NCI-H2196 treated with DMSO at 0.1 percent for 48 hours (cell line): ENCODE measurements around the gene RFC1.
"Not testable (repeated sequence)": the region's sequence is repeated elsewhere in the genome, so short reads cannot be mapped to it uniquely, and the experiment has no call there.

Experiments used
- DNase-seq: peaks from one replicate; lab custom pipeline; 2025; ENCODE audit not compliant: unreplicated experiment; lab: John Stamatoyannopoulos, UW

Gene RFC1

DNA sequence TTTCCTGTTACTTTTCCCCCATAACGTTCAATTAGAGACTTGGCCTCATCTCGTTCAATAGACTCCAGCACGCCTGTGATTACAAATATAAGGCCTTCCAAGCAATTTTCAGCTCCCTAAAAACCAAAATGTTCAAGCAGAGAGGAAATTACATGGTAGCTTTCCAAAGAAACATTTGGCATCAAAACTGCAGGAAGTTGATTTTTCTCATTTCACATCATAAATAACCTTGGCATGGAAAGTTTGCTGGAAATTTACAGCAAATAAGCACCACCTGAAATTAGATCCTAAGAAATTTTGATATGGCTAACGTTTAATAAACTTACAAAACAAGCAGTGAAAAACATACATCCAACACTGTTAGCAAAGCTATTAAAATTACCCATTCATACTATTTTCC, 53.3 kb downstream of the RFC1 start:
- no peak for DNase-seq

DNA sequence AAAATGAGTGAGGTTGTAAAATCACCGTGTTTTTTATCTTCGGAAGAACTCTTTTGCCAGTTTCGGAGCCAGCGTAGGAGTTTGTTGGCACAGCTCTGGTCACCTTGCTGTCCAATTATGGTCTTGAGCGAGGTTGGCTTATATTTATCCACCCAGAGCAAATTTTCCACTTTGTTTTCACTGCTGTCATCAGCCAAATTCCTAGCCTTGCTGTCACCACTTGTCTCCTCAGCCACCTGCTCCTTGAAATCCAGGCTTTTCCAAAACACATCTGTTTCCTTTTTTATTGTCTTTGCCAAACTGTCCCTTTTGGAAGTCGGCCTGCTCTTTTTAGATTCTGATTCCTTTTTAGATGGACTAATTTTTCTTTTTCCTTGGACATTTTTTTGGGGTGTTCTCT, 57.6 kb downstream of the RFC1 start:
- peak; percentile 37 for DNase-seq

DNA sequence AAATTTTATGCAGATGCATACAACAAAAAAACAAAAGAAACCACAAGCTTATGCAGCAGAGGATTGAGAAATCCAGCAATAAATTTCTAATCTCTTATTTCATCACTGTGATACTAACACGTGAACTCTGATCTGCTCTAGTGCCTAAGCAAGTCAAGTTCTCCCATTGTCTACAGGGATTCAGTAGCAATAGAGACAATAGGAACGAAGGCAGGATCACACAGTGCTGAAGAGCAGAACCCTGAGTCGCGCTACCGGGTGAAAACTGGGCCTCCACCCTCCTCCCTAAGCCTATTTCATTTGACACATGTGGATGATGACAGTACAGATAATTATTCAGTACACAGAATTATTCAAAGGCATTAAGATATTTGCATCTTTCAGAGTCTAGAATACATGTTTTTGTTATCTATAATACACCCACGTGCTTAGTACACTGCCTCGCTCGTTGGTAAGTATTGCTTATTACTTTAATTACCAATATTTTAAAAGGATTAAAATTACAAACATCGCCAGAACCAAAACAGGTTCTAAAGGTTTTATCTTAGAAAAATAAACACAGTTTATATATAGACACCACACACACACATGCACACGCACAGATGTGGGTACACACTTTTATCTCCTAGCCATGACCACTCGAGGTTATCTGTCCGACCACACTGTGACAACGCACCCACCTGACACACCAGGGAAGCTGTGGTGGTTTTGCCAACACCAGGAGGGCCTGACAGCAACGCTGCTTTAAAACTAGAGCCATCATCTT, 60.1 kb downstream of the RFC1 start:
- no peak for DNase-seq

DNA sequence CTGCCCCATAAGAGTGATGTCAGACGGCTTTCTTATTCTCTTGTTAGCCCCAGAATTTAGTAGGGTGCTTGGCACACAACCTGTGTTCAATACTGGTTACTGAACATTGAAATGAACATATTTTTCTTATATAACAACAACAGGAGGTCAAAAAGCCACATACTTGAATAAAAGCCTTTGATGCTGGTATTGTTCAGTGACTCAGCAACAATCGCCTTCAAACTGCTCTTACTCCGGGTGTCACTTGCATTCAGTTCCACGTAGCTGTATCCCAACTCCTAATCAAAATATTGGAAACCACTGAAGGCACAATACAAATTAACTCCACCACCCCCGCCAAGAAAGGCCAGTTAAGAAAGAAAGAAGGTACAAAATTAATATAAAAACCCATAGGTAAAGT, 61.5 kb downstream of the RFC1 start:
- no peak for DNase-seq

DNA sequence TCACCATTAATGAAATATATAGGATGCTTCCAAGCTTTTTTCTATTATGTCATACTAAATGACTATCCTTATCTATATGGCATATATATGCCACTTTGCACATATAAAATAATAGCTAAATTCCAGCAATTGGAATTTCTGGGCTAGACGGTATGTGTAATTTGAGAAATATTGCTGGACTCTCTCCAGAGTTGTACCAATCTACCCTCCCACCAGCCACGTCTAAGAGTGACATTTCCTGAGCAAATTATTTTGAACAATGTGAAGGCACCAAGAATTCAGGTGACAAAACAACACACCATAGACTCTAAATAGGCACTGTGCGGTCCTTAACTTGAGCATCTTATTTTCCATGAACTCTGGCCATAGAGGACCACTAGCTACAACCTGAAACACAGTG, 62.3 kb downstream of the RFC1 start:
- no peak for DNase-seq

DNA sequence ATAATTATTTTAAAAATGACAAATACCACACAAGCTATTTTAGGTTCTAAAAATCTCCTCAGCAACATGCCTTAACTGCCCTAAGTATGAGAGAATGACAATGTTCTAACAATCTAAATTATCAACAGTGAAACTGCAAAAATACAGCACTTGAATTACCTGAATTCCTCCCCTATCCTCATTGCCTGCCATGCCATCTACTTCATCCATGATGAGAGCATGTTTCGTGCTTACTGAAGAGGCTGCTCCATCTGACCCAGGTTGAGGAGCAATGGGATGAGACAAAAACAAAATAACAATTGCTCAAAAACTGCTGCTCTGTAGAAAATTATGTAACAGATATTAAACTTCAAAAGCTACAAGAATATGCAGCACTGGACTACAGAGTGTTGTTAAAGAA, 63.3 kb downstream of the RFC1 start:
- DNase-seq: no peak

DNA sequence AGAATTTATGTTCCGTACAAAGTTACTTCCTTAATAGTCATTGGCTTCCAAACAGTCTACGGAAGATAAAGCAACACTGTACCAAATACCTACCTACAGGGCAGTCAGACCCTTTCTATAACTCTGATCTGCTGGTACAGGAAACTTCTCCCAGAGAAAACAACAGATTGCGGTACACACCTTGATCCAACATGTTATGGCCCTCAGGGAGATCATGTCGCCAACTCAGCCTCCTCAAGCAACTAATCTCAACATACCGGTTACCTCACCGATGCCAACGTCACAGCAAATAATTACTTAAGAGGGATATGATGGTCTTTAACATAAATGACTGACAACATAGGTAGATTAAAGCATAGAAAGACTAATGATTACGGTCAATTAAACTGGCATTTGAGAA, 70.4 kb downstream of the RFC1 start:
- DNase-seq: no peak

DNA sequence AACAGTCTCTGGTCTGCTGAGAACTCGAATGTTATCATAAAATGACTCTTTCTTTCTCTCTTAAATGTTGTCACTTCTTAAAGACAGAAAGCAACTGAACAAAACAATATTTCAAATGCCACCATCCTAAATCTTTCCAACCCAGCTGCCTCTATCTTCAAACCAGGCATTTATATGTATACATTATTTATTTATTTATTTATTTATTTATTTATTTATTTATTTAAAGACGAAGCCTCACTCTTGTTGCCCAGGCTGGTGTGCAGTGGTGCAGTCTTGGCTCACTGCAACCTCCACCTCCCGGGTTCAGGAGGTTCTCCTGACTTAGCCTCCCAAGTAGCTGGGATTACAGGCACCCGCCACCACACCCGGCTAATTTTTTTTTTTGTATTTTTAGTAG, 73.7 kb downstream of the RFC1 start:
- DNase-seq: not testable (repeated sequence)

DNA sequence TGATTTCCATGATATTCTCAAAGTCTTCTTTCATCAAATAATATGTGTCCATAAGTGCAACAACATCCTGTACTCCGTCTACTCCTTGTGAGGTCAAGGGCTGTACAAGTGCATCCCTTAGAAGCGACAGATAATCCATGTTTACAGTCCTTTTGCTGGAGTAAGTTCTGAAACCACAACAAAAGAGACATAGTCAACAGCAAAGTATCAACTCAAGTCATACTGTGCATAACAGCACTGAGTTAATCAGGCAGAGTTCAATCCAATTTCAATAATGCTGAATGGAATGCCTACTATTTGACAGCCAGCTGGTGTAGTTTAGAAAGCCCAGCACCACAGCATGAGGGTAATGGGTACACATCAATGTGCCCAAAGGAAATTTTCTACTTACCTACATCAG, 74.5 kb downstream of the RFC1 start:
- no peak for DNase-seq

DNA sequence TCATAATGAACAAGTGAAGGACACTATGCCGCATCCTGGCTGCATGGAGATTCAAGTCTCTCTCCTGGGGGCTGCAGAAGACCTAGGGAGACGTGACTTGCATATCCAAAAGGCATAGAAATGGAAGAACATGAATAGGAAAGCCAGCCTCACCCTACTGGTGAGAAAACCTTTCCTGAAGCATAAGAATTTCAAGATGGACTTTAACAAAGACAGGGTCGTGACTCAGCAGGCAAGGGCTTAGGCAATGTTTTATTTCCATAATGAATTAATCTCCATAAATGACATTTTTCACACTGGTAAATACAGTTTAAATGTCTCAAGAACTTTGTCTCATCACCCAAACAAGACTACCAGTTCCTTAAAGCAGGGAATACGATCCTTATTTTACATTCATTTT, 78.9 kb downstream of the RFC1 start:
- DNase-seq: no peak

DNA sequence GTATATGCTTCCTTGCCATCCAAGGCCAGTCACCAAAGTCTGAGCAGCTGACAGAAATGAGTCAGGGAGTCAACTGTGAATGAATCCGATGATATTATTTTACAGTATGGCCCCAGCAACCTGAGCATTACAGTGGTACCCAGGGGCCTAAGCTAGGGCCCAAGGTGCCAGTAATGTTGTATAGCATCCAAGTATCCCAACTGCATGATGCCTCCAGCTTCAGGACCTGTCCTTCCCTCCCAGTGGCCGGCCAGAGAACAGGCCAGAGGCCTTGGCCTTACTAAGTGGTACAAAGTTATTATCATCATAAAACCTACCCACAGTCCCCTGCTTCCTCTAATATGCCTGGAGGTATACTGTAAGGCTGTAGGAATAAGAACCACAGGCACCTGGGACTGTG, 79.9 kb downstream of the RFC1 start:
- DNase-seq: no peak

DNA sequence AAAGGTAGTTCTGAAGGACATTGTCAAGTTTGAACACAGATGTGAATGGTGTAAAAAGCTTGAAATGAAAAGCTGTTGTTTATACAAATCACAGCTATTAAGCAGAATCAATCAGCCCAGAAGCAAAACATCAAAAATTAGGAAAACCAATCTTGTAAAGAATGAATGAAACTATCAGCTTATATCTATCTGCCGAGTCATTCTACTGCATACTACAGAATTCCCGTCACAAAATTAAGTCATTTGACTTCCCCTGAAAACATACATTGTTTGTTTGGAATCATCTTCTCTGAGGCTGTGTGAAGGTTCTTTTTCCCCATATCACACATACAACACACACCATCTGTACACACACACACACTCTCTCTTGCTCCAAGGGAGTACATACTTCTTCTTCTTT, 80.3 kb downstream of the RFC1 start:
- DNase-seq: no peak

DNA sequence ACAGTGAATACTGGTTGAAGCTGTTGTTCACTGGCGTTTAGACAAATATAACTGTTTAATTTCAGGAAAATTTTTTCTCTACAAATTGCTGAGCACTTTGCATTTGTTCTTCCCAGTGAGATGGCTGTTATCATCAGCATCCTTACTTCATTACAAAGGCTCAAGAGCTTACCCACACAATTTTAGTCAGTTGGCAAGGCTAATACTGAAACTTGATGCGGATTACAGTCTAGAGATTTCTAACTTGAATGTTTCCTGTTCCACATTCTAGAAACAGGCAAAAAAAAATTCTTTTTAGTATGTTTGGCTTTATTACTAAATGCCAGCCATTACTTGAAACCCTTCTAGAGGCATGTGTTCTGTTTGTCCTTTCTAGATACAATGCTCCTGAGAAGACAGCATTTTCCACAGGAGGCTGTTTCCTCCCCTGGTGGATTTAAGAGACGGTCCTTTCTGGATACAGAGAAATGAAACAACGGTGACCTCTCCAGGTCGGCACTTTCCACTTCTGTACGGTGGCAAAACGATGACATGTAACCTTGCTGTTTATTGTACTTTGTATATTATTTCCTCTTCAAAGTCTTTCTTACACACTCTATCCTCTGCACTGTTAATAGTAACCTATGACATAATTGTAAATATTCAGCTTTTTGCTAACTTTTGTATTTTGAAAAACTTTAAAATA, 80.9 kb downstream of the RFC1 start:
- DNase-seq: no peak

DNA sequence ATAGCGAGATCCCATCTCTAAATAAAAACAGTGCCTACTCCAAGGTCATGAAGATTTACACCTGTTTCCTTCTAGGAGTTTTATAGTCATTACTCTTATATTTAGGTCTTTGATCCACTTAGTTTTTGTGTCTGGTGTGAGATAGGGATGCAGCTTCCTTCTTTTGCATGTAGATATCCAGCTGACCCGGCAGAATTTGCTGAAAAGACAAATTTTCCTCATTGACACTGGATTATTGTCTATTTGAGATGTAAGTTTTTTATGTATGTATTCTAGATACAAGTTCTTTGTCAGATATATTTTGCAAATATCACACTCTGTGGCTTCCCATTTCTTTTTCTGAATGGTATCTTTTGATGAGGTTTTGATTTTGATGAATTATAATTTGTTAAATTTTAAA, 85.4 kb downstream of the RFC1 start:
- DNase-seq: no peak

DNA sequence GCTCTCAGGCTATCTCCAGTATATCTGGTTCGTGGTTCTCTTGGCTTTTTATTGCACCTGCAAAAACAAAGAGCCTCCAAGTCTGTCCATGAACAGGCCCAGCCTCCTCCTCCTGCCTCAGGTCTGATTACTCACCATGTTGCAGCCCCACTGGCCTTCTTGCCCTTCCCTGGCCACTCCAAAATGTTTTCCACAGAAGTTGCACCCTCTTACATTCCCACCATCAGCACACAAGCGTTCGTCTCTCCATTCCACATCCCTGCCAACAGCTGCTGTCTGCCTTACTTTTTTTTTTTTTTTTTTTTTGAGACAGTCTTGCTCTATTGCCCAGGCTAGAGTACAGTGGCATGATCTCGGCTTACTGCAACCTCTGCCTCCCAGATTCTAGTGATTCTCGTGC, 86.7 kb downstream of the RFC1 start:
- DNase-seq: no peak

DNA sequence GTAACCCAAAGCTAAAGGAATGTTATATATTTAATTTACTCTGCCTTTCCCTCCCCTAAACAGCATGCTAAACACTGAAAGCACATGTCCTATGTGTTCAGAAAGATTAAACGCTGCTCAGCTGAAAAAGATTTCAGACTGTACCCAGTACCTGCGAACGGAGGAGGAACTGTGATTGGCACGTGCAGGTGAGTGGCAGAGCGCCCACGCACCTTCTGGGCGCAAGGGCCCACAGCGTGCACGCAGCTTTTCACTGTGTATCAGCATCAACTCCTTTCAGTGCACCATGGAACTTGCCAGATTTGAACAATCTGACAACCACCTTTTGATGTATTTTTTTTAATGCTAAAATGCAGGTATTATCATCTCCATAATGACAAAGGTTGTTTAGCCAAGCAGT, 87.7 kb downstream of the RFC1 start:
- no peak for DNase-seq

DNA sequence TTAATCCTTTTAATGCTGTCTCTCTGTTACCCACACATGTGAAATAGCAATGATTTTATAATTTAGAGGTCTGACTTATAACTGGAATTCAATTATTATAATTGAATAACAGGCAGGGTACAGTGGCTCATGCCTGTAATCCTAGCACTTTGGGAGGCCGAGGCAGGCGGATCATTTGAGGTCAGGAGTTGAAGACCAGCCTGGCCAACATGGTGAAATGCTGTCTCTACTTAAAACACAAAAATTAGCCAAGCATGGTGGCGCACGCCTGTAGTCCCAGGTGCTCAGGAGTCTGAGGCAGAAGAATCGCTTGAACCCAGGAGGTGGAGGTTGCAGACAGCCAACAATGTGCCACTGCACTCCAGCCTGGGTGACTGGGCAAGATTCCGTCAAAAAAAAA, 88.5 kb downstream of the RFC1 start:
- not testable (repeated sequence) for DNase-seq

DNA sequence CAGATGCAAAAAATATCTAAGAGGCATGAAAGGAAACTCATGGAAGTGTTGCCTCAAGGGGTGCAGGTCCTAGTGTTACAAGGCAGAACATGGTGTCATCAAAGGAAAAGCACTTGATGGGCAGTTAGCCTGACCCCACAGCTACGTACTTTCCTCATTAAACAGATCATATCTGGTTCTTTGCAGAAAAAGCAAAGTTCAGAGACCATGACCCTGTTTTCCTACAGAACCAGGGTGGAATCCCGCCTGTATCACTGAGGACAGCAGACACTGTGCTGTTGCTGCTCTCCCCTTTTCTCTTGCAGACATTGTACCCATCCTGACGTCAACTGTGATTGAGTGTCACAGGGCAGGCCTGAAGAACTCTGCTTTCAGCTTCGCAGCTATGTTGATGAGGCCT, 91.7 kb downstream of the RFC1 start:
- no peak for DNase-seq

DNA sequence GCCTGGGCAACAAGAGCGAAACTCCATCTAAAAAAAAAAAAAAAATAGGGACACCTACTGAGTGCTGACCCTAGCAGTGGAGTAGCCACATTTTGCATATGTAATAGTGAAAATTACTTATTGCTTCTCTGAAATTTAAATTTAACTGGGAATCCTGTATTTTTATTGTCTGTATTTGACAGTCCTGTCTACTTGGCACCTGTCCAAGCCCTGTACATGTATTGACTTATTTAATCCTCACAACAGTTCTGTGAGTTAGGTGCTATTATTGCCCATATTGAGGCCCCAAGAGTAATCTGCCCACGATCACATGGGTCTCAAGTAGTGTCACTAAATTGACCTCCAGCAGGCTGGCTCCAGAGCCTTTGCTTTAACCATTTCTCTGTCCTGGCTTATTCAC, 102.3 kb downstream of the RFC1 start:
- no peak for DNase-seq

DNA sequence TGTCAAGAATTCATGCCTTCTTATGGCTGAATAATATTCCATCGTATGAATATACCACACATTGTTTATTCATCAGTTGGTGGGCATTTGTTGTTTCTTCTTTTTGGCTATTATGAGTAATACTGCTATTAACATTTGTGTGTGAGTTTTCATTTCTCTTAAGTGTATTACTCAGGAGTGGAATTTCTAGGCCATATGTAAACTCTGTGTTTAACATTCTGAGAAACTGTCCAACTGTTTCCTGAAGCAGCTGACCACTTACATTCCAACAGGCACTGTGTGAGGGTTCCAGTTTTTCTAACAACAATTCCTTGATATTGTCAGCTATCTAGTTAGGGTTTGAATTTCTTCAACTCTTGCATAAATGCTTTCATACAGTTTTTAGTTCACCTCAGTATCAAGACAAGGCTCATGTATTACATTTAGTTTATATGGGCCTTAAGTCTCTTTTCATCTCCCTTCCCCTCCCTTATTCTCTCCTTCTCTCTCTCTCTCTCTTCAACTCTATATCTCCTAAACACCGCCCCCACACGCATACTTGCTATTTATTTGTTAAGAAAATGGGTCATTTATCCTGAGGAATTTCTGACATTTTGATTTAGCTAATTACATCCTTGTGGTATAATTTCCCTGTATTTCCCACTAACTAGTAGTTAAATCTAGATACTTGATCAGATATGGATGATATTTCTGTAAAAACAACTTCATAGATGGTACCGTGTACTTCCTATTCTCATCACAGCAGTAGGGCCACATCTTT, 106.4 kb downstream of the RFC1 start:
- DNase-seq: no peak

DNA sequence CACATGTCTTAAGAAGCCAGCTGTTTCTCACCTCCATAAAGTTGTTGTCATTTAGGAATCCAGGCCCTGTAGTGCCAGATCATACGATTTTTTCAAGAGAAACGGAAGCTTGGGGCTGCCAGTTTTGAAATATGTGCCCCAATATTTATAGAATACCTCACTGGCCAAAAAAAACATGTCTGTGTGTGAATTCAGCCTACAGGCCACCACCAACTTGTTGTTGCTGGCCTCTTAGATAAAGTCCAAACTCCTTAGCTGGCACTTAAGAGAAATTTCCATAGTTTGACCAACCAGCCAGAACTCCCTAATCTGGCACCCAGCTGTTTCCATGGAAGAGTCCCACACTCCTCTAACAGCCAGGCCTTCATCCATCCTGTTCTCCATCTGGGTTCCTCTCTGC, 109.7 kb downstream of the RFC1 start:
- DNase-seq: no peak

DNA sequence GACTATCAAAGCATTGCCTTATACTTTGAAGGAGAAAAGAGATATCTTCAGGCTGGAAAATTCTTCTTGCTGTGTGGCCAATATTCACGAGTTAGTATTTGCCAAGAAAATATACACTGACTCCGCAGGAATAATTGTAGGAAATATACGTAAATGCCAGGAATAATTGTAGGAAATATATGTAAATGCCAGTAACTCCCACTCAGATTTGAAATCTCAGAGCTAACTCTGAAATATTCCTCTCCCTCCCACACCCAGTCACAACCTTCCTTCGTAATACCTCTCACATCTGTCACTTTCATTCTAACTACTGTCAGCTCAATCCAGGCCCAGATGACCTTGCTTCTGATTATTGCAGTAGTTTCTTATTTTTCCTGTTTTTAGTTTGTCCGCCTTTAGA, 110.3 kb downstream of the RFC1 start:
- DNase-seq: no peak
